ENCODE results near the gene IMMP2L. TPM values are rescaled to one million over a fixed set of nuclear protein-coding genes. Genes with fewer than 3 reads are reported as not detected.

IMMP2L gene
- total and polyA plus RNA-seq, 2 of the 8 experiments (the other 6 are each of a cell fraction or from before 2014, with no cell fraction given) = 2.3 to 10.1 TPM

GRCh38 chr7:111029141-111029572, 533.1 kb downstream of the IMMP2L start (continued):
- no peak for TF ChIP-seq TCF12 (IDR thresholded peaks at IDR 0.05; ENCODE audit: low read depth, low read length)
- TF ChIP-seq ASH2L (IDR thresholded peaks at IDR 0.05; ENCODE audit: low read length) = no peak
- TF ChIP-seq POLR2AphosphoS5 (IDR thresholded peaks at IDR 0.05; ENCODE audit: low read depth, low read length) = no peak
- TF ChIP-seq ATF3 (IDR thresholded peaks at IDR 0.05; ENCODE audit: insufficient read depth, low read depth, low read length) = no peak
- TF ChIP-seq E2F6 (IDR thresholded peaks at IDR 0.05) = no peak
- TF ChIP-seq KDM4A (IDR thresholded peaks at IDR 0.05; ENCODE audit: low read depth, low read length, severe bottlenecking) = no peak

All from H1 (cell line).